ENCODE measurements around the gene RGS3. TPM values are rescaled to one million over a fixed set of nuclear protein-coding genes. Genes with fewer than 3 reads are reported as not detected.

The RGS3 gene
- total RNA-seq, 4 donors from 2014 or later = 76.0 to 169 (median 105) TPM

- TF ChIP-seq CTCF (IDR thresholded peaks at IDR 0.05) = no peak
- DNase-seq (ENCODE audit: low spot score) = no peak
- ATAC-seq (ENCODE audit: low FRiP score) = no peak
Observed at GRCh38 chr9:113465599-113466140, 2.1 kb downstream of the RGS3 start.

GRCh38 chr9:113467183-113467582 lies 3.7 kb downstream of the RGS3 start:
- TF ChIP-seq CTCF (IDR thresholded peaks at IDR 0.05) = no peak
- ATAC-seq (ENCODE audit: low FRiP score) (no peak), DNase-seq (ENCODE audit: low spot score) (no peak)

GRCh38 chr9:113468716-113469448 lies 5.4 kb downstream of the RGS3 start:
- no peak for DNase-seq (ENCODE audit: low spot score)
- no peak for TF ChIP-seq CTCF (IDR thresholded peaks at IDR 0.05)
- no peak for ATAC-seq (ENCODE audit: low FRiP score)

- no peak for TF ChIP-seq CTCF (IDR thresholded peaks at IDR 0.05)
- ATAC-seq (ENCODE audit: low FRiP score) (no peak), DNase-seq (ENCODE audit: low spot score) (no peak)
Observed at GRCh38 chr9:113471143-113471542, 7.6 kb downstream of the RGS3 start.

DNA sequence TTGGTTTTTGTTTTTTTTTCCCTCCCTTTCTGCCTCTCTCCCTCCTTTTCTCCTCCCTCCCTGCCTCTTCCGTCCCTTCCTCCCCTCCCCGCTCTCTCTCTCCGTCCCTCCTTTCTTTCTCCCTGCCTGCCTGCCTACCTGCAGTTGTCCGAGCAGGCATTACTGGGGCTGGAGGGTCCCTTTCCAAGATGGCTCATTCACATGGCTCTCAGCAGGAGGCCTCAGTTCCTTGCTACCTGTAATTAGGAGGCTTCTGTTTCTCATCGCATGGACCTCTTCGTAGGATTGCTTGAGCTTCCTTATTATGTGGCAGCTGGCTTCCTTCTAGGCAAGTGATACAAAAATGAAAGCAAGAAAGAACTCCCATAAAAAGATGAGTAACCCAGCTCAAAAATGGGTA lies 8.0 kb downstream of the RGS3 start:
- ATAC-seq (ENCODE audit: low FRiP score) (no peak), DNase-seq (ENCODE audit: low spot score) (no peak)
- TF ChIP-seq CTCF (IDR thresholded peaks at IDR 0.05) = no peak

DNA sequence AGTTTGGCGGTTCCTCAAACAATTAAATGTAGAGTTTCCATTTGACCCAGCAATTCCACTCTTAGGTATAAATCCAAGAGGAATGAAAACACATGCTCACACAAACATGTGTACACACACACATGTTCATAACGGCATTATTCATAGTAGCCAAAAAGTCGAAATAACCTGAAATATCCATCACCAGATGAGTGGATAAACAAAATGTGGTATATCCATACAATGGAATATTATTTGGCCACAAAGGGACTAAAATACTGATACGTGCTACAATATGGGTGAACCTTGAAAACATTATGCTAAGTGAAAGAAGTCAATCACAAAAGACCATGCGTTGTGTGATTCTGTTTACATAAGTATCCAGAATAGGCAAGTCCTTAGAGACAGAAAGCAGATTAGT lies 8.7 kb downstream of the RGS3 start:
- no peak for TF ChIP-seq CTCF (IDR thresholded peaks at IDR 0.05)
- ATAC-seq (ENCODE audit: low FRiP score) = no peak
- DNase-seq (ENCODE audit: low spot score) = no peak

All from omental fat pad (tissue), 4 donors.